NCI-H128 (cell line): Measurements from ENCODE around the gene SLC24A4.

Experiments used
- DNase-seq: peaks from one replicate; lab custom pipeline; 2025; ENCODE audit not compliant: unreplicated experiment; lab: John Stamatoyannopoulos, UW

SLC24A4 gene

DNA sequence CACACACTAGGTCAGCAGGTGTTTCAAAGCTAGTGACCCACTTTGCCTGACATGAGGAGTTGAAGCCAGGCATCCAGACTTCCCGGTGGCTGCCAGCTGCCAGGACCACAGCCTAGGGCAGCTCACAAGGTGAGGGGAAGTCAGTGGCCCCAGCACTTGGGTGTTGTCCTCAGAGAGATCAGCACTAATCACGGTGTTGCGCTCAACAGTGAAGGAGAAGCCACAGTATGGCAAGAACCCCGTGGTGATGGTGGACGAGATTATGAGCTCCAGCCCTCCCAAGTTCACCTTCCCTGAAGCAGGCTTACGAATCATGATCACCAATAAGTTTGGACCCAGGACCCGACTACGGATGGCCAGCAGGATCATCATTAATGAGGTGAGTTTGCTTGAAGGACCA, 130.7 kb downstream of the SLC24A4 start:
- DNase-seq = no peak

- DNase-seq = no peak
Observed at GRCh38 chr14:92455231-92455630, 132.3 kb downstream of the SLC24A4 start.

DNA sequence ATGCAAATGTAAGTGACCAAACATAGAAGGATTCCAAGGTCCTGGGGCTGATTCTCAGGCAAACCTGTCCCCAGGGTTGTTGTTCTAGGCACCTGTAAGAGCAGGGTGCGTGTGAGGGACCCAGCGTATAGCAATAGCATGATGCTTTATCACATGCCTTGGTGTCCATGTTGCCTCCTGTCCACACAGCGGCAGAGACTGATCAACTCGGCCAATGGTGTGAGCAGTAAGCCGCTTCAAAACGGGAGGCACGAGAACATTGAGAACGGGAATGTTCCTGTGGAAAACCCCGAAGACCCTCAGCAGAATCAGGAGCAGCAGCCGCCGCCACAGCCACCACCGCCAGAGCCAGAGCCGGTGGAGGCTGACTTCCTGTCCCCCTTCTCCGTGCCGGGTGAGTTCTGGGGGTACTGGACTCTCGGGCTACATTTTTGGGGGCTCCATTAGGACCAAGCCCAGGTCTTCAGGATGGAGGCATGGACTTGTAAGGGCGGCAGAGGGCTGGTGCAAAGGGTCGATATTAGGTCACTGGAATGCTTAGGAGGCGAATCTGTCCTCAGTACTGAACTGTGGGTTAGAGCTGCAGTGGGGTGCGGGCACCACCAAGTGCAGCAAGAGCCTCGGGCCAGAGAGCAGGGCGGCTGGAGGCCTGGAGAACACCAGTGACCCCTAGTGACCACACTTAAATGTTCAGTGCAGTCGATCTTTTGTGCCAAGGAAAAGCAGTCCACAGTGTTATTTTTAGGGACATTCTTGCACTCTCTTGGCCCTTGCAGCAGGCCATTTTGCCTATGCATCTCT, 133.4 kb downstream of the SLC24A4 start:
- no peak for DNase-seq

GRCh38 chr14:92457016-92457565, 134.1 kb downstream of the SLC24A4 start:
- no peak for DNase-seq

DNA sequence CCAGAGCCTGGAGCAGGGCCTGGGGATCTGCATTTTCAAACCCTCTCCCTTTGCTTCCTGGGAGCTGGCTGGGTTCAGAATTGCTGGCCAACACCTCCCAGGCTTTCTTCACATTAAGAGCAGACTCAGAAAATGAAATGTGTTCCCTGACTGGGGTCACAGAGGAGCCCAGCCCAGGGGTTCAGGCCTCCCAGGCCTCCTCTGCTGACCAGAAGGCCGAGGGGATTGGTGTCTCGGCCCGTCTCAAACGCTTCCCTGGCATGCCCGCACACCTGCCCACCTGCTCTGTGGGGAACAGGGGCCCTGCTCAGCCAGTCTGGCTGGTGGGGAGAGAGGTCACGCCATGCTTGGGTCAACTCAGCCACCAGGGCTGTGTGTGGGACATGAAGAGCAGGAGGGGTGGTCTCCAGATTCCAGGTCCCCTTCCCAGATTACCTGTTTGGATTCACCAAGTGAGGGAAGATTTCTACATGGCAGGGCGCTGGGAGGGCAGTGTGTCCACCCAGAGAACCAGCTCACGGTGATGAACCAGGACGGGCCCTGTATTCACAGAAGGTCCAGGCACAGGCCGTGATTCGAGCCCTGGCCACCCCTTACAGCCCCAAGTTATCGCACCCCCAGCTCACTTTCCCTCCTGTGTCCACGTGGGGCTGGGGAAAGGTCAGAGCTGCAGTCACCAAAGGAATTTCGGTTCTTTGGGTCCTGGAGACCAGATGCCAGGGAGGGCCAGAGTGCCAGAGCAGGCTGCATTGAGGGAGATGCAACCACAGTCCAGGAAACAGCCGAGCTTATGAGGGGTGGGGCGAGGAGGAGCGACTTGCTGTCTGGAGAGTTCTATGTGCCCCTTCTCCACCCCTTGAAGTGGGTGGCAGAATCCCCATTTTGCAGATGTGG, 135.4 kb downstream of the SLC24A4 start:
- no peak for DNase-seq

DNA sequence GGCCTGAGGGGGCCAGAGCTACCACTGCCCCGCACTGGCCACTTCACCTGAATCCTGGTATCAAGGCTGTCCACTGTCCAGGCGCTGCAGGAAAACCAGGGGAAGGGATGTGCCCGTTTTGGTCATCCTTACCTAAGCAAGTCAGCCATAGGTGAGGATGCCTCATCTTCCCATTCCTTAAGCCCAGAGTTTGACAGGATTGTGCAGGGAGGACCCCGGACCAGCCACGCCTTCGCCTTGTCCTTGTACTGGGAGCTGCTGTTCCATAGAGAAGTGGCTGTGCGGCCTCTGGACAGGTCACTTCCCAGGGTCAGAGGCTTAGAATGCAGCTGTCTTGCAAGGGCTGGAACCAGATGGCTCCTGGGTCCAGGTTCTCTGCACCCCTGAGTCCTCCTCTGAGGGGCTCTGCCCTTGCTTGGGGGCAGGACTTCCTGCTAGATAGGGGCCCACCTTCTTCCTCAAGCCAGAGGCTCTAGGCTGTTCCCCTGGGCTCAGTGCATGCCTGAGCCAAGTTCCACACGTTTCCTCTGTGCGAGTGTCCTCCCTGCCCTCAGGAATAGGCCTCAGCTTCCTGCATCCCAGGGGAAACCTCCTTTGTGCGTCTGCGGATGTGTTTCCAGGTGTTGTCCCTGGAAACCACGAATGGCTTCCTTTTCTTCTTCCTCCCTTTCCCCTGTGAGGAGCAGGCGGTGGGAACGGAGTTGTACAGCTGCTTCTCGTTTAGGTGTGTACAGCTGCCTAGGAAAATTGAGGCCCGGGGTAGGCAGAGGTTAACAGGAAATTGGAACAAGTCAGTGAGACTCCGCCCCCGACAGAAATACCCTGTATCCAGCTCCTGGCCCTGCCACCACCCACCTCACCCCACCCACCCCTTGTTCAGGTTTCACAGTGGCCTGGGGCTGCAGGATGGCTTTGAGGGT, 136.3 kb downstream of the SLC24A4 start:
- no peak for DNase-seq

- no peak for DNase-seq
Observed at GRCh38 chr14:92459950-92460421, 137.0 kb downstream of the SLC24A4 start.

DNA sequence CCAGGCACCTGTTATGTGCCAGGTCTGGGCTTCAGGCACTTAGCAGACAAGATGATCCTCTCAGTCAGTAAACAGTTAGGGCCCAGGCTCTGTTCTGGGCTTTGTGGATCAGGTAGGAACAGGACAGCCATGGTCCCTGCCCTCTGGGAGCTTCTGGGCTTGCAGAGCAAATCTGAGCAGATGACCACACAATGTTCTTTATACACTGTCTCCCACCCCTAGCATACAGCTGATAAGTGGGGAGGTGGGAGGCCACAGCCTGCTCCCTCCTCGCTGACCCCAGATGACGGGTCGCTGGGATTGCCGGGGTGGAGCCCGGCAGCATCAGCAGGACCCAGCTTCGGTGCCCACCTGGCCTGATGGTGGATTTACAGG, 137.6 kb downstream of the SLC24A4 start:
- DNase-seq = no peak

DNA sequence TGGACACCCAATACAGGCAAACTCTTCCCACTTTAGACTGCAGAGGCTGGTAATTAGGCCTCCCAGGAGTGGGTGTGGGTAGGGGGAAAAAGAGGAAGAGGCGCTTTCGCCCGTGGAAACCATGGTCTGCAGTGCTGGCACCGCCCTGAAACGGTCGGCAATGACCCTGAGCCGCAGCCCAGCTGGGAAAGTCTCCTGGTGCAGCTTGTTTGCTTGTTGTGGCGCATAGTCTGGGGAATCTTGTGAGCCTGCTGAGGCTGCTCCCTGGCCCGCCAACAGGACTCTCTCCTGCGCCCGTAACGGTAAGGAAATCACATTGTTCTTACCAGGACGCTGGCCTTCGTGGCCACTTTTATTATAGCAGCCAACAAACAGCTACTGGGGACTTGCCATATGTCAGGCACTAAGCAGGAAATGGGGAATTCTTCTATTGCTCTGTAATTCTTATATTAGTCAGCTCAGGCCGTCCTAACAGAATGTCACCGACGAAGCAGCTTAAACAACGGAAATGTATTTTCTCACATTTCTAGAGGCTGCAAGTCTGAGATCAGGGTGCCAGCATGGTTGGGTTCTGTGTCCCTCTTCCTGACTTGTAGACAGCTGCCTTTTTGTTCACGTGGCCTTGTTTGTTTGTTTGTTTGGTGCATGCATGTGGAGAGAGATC, 138.1 kb downstream of the SLC24A4 start:
- DNase-seq = no peak

- DNase-seq = no peak
Observed at GRCh38 chr14:92461891-92462290, 138.9 kb downstream of the SLC24A4 start.

- DNase-seq = no peak
Observed at GRCh38 chr14:92462568-92462967, 139.6 kb downstream of the SLC24A4 start.

DNA sequence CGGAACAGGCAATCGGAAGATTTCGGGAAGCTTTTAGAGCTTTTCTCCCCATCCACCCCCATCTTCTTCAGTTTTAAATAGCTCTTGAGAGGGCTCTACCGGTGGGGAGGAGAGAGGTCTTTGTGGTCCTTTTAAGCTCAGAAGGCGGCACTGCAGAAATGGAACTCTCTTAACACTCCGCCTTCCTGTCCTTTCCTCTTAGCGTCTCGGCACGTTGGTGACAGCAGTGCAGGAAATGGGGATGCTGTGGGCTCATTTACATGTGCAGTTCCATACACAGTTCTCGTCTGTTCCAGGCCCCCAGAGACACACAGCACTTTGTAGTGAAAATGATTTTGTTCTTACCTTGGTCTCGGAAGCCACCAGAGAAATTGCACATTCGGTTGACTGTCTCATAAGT, 140.2 kb downstream of the SLC24A4 start:
- no peak for DNase-seq

DNA sequence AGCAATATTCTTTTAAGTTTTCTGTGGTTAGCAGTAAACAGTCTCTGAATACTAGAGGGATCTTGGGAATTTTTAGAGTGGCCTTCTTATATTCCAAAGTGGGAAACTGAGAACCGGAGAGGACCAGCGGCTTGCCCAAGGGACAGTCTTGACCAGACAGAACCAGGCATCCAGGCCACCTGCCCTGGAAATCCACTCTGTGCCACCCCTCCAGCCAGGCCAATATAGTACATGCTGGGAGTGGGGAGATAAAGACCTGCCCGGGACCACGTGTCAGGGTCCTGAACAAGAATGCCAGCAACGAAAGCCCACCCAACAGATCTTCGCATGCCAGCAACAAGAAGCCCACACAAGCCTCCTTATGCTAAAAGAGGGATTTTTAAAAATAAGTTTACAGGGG, 141.2 kb downstream of the SLC24A4 start:
- DNase-seq = no peak

GRCh38 chr14:92464716-92465115, 141.8 kb downstream of the SLC24A4 start:
- DNase-seq = no peak

GRCh38 chr14:92465353-92466055, 142.5 kb downstream of the SLC24A4 start:
- no peak for DNase-seq

- no peak for DNase-seq
Observed at GRCh38 chr14:92466059-92466458, 143.1 kb downstream of the SLC24A4 start.

GRCh38 chr14:92469515-92469914, 146.6 kb downstream of the SLC24A4 start:
- DNase-seq = no peak

GRCh38 chr14:92470215-92470614, 147.2 kb downstream of the SLC24A4 start:
- no peak for DNase-seq

- DNase-seq = no peak
Observed at GRCh38 chr14:92470811-92471210, 147.8 kb downstream of the SLC24A4 start.

GRCh38 chr14:92471919-92472318, 149.0 kb downstream of the SLC24A4 start:
- DNase-seq = no peak
